Activated gamma-delta T cell (primary cell): Measurements from ENCODE around the gene CELF2.

Source experiments
- DNase-seq: peaks from one replicate; lab custom pipeline; 2025; lab: John Stamatoyannopoulos, UW

The CELF2 gene

GRCh38 chr10:11298116-11298515, 280.4 kb downstream of the CELF2 start:
- DNase-seq: no peak

DNA sequence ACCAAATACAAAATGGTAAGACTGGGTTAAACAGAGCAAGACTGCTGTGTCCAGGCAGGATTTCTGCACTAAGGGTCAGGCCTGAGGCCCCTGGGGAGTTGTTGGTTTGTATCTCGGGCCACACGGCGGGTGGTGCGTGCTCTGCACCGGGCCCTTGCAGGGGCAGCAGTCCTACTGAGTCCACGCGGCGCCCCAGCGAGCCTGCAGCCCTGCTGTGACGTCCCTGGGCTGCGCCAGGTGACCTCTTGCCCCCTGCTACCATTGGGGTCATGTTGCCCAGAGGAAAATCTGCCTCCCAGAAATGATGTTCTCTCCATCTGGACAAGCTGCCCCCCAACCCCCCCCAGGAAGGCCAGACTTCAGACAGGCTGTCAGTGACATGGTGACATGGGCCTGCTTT, 281.5 kb downstream of the CELF2 start:
- no peak for DNase-seq

DNA sequence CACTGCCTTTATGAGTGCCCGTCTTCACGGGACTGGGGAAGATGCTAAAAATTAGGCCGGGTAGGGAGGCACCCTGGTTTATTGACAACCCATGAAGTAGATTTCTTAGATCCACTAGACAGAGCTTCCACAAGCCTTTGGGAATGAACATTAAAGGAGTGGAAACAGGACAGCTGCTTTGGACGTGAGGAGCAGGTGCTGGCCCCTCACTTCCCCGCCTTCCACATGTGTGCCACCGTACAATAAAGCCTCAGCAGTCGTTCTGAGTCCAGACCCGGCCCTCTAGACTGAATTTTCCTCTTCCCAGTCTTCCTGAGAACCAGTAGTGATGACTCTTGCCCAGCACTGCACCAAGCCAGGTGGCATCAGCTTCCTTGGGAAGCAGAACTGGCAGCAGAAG, 282.4 kb downstream of the CELF2 start:
- no peak for DNase-seq

DNA sequence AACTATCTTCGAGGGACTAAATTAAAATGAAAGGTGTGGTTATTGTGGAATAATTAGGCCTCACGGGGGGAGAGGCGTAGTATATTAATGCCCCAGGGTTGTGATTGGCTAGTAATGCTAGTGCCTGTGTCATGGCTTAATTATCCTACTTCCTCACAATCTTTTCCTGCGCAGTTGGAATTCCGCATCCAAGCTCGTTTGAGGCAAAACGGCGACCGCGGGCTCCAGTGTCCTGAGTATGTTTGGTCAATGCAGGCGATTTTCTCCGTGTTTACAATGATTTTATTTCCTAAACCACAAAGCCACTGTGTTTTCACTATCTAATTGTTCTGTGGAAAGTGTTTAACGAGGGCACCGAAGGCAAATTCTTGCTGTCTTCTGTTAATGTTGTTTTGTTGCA, 282.9 kb downstream of the CELF2 start:
- DNase-seq: no peak

GRCh38 chr10:11301571-11302111, 284.0 kb downstream of the CELF2 start:
- no peak for DNase-seq

GRCh38 chr10:11302181-11302580, 284.5 kb downstream of the CELF2 start:
- no peak for DNase-seq

- no peak for DNase-seq
These were observed 285.9 kb downstream of the CELF2 start for GRCh38 chr10:11303361-11304170.

DNA sequence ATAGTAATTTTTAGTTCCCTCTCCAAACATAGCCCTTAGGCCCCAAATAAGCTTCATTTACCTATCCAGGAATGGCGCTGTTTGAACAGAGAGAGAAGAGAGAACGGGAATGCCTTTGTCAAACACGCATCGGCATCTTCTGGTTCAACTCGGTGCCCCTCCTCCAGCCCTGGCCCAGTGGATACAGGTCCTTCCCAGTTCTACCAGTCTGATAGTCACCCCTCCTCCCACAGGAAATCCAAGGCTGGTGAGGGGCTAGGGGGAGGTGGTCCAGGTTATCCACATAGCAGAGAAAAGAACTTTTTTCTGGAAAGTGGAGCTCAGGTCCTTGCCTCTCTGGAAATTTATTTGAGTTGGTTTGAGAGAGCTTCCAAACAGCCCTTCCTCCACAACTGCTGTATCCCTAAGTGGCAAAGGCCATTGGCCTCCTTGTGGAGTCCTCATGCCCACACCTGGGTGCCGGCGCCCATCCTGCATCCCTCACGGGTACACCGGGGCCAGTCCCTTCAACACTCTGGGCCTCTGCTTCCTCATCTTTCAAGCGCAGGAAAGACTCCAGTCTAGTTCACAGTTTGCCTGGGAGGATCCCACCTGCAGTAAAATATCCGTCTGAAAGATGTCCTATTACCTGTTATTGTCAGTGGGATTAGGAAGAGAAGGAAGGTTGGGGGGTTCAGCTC, 287.4 kb downstream of the CELF2 start:
- no peak for DNase-seq

DNA sequence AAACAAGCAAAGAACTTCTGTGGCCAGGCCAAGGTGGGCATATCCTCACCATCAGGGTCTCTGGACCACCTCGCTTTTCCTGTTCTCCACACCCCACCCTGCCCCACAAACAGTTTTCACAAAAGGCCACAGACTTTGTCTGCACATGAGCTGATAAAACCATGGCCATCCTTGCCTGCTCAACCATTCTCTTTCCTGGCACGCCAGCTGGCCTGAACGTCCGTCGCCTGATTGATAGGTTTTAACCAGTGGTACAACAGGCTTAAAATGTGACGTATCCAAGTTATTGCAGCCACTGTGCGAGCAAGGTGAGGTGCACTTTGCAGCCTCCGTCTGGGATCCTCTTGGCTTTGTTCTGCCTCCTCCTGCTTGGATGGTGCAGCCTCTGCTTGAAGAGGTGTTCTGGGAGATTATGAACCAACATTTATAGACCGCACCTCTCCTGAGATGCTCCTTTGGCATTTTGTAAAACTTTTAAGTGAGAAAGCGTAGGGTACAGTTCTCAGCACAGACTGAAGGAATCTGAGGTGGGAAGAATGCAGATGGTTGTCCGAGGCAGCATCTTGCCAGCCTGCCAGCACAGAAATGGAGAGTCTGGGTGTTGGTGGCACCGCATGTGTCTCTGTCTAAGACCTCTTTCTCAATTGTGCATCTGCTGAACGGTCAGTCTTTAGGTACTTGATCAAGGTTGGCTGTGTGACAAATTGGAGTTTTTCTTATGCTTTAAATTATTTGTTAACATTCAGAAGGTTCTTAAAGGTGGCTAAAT, 288.3 kb downstream of the CELF2 start:
- no peak for DNase-seq

DNA sequence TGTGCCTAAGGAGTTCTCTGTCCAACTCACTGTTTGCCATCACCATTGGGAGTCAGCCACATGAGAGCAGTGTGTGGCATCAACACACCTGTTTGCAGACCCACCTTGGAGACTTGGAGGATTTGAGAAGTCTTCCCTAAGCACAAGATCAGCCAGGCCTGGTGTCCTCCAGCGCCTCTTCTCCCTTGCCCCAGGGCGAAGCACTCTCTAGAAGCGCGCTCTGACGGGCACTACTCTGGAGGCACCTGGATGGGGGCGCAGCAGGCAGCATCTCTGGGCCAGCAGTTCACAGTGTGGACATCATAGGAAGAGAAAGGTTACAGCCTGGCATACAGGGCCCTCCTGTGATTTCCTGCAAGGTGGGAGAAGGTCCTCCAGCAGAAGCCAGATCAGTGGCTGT, 289.3 kb downstream of the CELF2 start:
- DNase-seq: no peak

- DNase-seq: no peak
These were observed 290.3 kb downstream of the CELF2 start for GRCh38 chr10:11307937-11308336.

GRCh38 chr10:11311027-11311426, 293.4 kb downstream of the CELF2 start:
- no peak for DNase-seq

- no peak for DNase-seq
These were observed 295.8 kb downstream of the CELF2 start for GRCh38 chr10:11313463-11313862.

DNA sequence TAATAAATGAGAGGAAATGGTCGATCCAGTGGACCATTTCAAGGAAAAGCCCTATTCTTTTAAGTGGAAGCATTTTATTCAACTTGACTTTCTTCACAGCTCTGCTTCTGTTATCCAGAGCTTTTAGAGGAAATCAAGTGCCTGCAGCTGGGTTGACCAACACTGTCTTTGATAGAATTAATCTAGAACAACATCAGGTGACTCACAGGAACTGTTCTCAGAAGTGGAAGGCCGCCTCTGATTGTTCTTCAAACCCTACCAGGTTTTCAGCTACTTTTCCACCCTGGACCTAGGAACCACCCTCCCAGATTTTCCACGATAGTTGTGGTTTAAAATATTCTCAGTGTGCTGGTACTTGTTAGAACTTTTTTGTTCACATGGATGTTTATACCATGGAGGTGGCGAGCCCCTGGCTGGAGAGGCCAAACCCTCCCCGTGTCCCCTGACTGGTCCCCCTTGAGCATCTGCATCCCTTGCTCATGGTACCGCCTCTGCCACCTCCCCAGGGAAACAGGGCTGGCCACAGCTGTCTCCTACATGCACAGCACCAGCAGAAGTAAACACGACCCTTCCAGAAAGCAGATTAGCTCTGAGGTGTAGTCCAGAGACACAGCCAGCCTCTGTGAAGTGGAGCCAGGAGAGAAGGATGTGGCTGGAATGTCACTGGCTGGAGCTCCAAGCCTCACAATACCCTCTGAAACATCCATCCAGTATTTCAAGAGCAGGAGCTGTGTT, 300.4 kb downstream of the CELF2 start:
- DNase-seq: no peak

DNA sequence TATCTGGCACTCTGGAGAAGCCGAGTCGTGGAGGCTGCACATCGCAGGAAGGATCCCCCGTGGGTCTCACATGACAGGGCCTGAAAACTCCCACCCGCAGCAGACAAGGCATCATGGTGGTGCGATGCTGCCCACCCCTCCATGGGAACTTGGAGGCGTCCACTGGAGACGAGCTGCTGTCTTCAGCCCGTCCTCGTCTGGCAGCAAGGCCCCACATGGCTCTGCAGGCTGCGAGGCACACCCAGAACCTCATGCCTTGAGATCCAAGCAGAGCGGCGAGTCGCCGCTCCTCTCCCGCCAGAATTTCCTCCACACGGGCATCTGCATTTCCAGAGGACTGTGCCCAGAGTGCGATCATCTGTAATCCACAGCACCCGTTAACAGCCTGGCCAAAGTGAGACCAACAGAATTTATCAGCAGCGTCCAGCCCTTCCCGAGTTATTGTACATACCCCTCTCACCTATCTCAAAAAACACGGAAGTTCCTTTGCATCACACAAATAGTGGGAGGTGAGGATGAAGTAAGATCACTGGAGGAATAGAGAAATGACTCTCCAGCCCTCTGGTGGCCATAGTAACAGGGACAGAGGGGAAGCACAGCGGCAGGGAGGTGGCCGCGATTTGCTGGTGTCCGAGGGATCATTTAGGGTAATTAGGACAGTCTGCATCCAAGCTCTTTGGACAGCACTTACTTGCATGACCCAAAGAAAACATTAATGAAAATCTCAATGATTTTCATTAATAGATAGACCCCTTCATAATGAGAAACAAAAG, 301.3 kb downstream of the CELF2 start:
- no peak for DNase-seq

DNA sequence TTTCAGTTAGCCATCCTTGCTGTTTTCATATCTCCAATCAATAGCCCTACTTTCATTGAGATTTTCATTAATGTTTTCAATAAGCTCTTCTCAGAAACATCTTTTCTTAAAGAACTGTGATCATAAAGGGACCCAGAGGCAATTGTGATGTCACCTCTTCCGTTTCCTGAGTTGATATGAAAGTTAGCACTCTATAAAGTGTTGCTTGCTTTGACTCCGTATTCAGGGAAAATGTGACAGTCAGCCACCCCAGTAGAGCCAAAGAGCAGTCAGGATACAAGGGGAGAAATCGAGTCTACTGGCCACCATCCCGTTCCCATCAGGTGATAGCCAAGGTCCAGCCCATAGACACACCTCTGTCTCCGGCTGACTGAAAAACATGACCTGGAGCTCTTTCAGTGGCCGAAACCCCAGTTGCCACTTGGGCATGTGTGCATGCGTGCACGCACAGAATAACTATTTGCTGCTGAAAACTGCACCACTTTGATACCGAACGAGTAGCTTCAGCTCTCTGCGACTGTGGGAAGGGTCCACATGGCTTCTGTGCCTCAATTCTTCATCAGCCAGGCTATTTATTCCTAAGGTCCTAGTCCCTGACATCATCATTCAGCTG, 302.4 kb downstream of the CELF2 start:
- DNase-seq: no peak

GRCh38 chr10:11320809-11321520, 303.3 kb downstream of the CELF2 start:
- DNase-seq: no peak

DNA sequence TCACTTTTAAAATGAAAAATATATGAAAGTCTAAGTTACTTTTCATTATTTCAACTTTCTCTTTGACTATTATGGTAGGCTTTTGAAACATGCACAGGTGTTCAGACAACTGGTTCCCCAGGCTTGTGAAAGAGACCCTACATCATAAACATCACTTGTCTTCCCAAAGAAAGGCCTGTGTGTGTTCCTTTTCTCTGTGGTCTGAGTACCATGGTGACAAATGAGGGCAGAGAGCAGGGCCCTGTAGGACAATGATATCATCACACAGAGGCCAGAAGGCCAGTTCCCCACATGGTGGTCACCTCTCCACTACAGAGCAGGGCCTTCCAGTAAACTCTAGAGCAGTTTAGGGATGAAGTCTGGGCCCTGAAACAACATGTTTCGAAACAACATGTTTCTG, 305.0 kb downstream of the CELF2 start:
- no peak for DNase-seq

DNA sequence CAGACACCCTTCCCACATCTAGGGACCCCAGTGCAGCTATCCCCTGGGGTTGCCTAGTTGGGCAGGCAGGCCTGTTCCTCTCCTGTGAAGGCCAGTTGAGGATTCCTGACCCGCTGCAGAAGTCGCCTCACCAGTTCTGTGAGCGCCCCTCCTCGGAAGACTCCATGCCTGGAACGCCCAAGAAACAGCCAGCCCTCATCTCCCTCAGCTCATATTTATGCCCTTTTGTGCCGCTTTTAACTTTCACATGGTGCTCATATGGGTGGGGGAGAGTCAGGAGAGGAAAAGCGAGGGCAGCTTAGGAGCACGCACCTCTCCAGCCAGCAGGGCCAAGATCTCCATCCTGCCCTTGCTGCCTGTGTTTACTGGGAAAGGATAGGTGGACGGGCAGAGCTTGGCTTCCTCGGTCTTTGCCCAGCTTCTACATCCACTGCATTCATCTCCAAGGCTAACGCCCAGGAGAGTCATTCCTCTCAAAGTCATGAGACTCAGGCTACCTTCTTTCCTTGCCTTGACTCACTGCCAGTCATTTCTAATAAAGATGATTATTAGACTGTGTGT, 307.2 kb downstream of the CELF2 start:
- no peak for DNase-seq

- no peak for DNase-seq
These were observed 308.1 kb downstream of the CELF2 start for GRCh38 chr10:11325817-11326216.
